ENCODE results near the gene UBE2Q2.

GRCh38 chr15:75801859-75802593 is 41.2 kb upstream of the UBE2Q2 start:
- TF ChIP-seq, protein P1, sequence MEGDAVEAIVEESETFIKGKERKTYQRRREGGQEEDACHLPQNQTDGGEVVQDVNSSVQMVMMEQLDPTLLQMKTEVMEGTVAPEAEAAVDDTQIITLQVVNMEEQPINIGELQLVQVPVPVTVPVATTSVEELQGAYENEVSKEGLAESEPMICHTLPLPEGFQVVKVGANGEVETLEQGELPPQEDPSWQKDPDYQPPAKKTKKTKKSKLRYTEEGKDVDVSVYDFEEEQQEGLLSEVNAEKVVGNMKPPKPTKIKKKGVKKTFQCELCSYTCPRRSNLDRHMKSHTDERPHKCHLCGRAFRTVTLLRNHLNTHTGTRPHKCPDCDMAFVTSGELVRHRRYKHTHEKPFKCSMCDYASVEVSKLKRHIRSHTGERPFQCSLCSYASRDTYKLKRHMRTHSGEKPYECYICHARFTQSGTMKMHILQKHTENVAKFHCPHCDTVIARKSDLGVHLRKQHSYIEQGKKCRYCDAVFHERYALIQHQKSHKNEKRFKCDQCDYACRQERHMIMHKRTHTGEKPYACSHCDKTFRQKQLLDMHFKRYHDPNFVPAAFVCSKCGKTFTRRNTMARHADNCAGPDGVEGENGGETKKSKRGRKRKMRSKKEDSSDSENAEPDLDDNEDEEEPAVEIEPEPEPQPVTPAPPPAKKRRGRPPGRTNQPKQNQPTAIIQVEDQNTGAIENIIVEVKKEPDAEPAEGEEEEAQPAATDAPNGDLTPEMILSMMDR (conservative IDR thresholded peaks at IDR 0.05; ENCODE audit: low read depth, low read length) = peak; percentile 86
- no peak for TF ChIP-seq EZH2 (IDR thresholded peaks at IDR 0.05; ENCODE audit: borderline replicate concordance, low read depth, low read length, poor library complexity, severe bottlenecking)

All from A673 (cell line).